ENCODE measurements around the gene STUM. TPM values are rescaled to one million over a fixed set of nuclear protein-coding genes. Genes with fewer than 3 reads are reported as not detected.

The STUM gene
- polyA plus RNA-seq, 1 experiment = not detected

DNA sequence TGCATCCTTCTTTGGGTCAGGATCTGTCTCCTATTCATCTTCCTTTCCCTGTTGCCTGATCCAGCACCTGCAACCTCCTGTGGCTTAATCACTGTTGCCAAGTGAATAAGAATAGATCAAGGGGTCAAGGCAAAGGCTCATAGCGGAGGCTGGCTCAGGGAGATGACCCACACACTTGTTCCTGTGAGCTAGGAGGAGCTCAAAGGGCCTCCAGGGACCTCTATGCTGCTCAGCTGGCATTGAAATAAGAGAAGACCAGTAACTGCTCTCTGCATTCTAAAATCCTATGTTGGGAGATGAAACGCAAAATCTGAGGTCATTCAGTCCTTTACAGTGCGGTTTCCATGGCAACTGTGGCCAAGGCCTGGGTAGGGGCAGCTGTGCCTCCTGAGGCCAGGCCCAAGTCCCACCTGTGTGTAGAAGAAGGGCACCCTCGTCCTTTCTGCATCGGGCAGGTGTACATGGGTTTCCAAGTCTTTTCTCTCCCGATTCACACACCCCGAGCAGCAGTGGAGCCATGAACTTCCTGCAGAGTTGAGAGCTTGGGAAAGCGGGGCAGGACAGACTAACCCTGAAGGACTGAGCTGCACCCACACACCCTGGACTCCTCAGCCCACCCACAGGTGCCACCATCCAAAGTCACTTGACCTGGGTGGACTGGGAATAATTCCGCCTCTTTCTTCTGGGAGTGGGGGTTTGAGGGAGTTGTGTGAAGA lies 27.8 kb upstream of the STUM start:
- DNase-seq (ENCODE audit: low read depth) = no peak

DNA sequence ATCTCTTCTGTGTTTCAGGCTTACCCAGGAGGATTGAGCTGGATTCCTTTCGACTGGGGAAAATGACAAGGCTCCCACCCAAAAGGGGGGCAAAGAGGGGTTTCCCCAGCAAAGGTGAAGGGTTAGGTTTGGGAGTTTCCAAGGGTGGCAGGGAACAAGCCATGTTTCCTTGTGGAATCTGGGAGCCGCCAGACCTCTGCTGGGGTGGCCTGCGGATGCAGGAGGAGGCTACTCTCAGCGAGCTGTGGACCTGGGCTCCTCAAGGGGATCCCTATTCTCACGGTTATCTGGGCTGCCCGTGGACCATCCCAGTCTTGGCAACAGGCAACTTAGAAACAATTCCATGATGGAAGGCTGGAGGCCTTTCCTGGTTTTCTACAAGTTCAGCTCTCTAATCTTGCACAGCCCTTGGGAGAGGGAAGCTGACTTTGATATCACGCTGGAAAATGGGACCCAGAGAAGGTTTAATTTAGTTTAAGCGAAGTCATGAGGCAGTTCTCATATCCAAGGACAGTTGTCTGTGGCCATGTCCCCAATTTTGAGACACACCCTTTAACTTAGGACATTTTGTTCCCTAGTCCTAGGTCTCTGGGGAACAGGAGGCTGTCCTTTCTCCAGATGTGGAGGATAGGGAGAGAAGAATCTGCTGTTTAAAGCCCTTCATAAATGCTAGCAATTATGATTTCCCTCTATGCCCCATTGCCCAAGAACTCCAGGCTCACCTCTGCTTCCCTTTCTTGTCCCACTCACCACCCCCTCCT lies 24.7 kb upstream of the STUM start:
- no peak overlapping the region for H3K4me3 ChIP-seq (ENCODE audit: low read depth, low read length)
- no peak for DNase-seq (ENCODE audit: low read depth)
- TF ChIP-seq, protein P1, sequence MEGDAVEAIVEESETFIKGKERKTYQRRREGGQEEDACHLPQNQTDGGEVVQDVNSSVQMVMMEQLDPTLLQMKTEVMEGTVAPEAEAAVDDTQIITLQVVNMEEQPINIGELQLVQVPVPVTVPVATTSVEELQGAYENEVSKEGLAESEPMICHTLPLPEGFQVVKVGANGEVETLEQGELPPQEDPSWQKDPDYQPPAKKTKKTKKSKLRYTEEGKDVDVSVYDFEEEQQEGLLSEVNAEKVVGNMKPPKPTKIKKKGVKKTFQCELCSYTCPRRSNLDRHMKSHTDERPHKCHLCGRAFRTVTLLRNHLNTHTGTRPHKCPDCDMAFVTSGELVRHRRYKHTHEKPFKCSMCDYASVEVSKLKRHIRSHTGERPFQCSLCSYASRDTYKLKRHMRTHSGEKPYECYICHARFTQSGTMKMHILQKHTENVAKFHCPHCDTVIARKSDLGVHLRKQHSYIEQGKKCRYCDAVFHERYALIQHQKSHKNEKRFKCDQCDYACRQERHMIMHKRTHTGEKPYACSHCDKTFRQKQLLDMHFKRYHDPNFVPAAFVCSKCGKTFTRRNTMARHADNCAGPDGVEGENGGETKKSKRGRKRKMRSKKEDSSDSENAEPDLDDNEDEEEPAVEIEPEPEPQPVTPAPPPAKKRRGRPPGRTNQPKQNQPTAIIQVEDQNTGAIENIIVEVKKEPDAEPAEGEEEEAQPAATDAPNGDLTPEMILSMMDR (IDR thresholded peaks at IDR 0.05; ENCODE audit: insufficient read depth, low read depth, low read length) = no peak
- CTCF ChIA-PET = interaction anchor here (1.4 kb wide), 1 partner anchor 24 kb away, joined by 6 read pairs; no protein-coding TSS in a partner anchor
- H3K36me3 ChIP-seq (ENCODE audit: control insufficient read depth, insufficient read depth, low read length) = no peaks in the 10 kb centered on the region
- POLR2A ChIA-PET = no interaction called here
- H3K27me3 ChIP-seq (ENCODE audit: control insufficient read depth, insufficient read depth, low read length) = no peaks in the 10 kb centered on the region

More for the DNA sequence above, 27.8 kb upstream of the STUM start:
- Histone ChIP-seq H3K4me3 (ENCODE audit: low read depth, low read length) (no peak overlapping the region), H3K27me3 (ENCODE audit: control insufficient read depth, insufficient read depth, low read length) (no peaks in the 10 kb centered on the region), H3K36me3 (ENCODE audit: control insufficient read depth, insufficient read depth, low read length) (no peaks in the 10 kb centered on the region)
- CTCF ChIA-PET = interaction anchor here (0.6 kb wide), 1 partner anchor 27 kb away, joined by 3 read pairs; no protein-coding TSS in a partner anchor
- POLR2A ChIA-PET = no interaction called here
- TF ChIP-seq, protein P1 (IDR thresholded peaks at IDR 0.05; ENCODE audit: insufficient read depth, low read depth, low read length) = no peak

DNA sequence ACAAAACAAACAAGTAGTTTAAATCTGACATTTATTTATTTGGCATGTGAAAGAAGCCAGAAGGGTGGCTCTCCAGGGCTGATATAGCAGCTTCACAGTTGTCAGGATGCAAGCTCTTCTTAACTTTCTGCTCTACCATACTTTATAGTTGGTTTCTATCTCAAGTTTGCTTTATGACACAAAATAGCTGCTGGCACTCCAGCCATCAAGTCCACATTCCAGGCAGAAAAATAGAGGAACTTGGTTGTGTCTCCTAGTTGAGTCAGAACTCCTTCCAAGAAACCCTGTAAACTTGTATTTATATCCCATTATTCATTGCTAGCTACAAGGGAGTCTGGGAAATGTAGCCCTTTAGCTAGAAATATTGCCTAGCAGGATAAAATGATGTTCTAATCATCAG lies 24.0 kb upstream of the STUM start:
- TF ChIP-seq, protein P1 (IDR thresholded peaks at IDR 0.05; ENCODE audit: insufficient read depth, low read depth, low read length) = no peak
- peaks cover under 1% of the 10 kb centered on the region; the same call in 1 of the 2 replicates for H3K27me3 ChIP-seq (ENCODE audit: control insufficient read depth, insufficient read depth, low read length)
- H3K4me3 ChIP-seq (ENCODE audit: low read depth, low read length) = no peak overlapping the region
- no peak for DNase-seq (ENCODE audit: low read depth)
- H3K36me3 ChIP-seq (ENCODE audit: control insufficient read depth, insufficient read depth, low read length) = no peaks in the 10 kb centered on the region
- CTCF ChIA-PET = interaction anchor here (1.4 kb wide), 1 partner anchor 23 kb away, joined by 6 read pairs; no protein-coding TSS in a partner anchor
- POLR2A ChIA-PET = no interaction called here

DNA sequence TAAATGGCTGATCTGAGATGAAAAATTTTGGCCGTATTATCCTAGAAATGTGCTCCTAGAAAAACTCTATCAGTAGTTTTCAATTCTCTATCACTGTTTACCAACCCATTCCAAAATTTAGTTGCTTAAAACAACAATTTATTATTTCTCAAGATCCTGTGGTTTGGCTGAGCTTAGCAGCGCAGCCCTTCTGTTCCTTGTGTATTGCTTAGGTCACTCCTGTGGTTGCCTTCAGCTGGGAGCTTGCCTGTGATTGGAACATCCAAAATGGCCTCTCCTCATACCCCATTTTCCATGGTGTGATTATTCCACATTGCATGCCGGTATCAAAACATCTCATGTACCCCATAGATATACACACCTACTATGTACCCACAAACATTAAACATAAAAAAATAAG lies 22.8 kb upstream of the STUM start:
- ChIA-PET CTCF (no interaction called here), POLR2A (no interaction called here)
- H3K36me3 ChIP-seq (ENCODE audit: control insufficient read depth, insufficient read depth, low read length) = no peaks in the 10 kb centered on the region
- H3K27me3 ChIP-seq (ENCODE audit: control insufficient read depth, insufficient read depth, low read length) = peaks cover 5% of the 10 kb centered on the region
- H3K4me3 ChIP-seq (ENCODE audit: low read depth, low read length) = no peak overlapping the region
- TF ChIP-seq, protein P1 (IDR thresholded peaks at IDR 0.05; ENCODE audit: insufficient read depth, low read depth, low read length) = no peak
- no peak for DNase-seq (ENCODE audit: low read depth)

All from BJ (cell line).